GM19193 (cell line): ENCODE measurements around the gene PPP3R1.

Source experiments
- POLR2A ChIP-seq: IDR thresholded peaks from 4 replicates; pipeline ENCODE4 v1.6.1; 2011; ENCODE audit not compliant: insufficient read depth, insufficient read length; ENCODE audit errors: extremely low read depth

The PPP3R1 gene

DNA sequence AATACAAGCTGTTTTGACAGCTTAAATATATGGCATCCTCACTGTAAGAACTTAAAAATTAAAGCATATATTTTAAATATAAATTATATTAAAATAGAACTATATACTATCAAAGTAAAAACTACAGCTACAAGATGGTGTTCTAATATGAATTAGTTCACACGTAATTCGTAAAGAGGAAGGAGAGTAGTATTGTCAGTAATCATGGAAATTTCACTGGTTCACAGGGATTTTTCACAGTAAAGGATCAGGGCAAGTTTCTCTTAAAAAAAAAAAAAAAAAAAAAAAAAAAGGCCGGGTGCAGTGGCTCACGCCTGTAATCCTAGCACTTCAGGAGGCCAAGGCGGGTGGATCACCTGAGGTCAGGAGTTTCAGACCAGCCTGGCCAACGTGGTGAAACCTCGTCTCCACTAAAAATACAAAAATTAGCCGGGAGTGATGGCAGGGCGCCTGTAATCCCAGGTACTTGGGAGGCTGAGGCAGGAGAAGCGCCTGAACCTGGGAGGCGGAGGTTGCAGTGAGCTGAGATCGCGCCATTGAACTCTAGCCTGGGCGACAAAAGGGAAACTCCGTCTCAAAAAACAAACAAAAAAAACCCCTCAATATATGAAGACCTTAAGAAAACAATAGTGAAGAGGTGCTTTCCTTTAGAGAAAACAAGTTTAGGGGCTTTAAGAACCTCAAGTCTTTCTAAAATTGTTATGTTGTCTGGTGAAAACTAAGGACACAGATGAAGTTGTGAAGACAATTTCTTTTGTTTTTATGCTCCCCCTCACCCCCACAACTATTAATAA lies 62.1 kb downstream of the PPP3R1 start:
- TF ChIP-seq POLR2A, result no peak

DNA sequence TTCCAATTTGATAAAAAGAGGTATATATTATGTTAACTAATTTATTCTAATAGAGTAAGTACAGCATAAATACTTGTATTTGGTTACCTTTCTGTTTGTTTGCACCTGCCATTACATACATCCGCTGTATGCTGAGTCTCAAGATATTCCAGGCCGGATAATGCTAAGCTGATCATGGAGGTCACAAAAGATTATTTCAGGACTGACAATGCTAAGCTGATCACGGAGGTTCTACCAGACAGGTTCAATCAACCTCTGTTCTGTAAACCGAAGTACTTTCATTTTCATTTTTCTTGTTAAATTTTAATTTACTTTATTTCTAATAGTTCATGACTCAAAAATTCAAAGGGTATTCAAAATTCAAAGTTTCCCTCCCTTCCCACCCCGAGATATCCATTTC lies 63.5 kb downstream of the PPP3R1 start:
- TF ChIP-seq POLR2A, result no peak

DNA sequence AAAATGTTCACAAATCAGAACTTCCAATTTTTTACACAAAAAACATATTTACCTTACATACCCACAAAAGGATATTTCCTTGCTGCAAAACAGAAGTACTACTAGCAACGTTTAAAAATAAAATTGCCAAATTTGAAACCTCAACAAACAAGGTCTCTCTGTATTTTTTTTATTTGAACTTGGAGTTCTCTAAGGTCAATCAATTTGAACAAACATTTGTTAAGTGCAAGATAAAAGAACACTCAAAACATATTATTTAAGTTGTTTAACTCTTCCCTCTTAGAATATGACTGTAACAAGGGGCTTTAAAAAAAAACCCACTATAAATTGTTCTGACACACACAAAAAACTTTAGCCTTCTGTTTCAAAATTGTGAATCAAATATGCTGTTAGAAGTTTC lies 65.0 kb downstream of the PPP3R1 start:
- TF ChIP-seq POLR2A, result no peak

DNA sequence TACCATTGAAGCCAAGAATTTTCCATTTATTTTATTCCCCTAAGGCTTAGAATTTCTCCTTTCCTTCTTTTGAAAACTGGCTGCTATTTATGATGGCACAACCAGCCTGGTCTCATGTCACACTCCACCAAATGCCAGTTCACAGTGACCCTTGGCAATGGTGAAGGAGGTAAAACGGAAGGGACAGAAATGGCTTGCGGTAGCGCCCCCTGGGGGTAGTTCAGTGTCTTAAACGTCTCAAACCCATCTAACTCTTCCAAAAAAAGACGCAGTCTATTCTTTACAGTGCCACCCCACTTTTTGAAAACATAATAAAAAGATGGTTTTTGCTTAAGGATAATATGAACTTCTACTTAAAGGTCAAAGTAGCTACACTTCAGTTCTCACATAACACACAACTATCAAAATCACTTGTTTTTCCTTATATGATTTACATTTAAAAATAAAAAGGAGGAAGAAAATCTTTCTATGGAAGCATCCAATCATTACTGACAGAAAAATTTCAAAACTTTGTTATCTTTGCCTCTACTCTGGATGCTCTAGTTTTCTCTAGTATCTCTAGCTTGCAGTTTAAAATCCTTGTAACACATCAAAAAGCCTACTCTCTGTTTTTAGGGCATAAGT lies 66.7 kb downstream of the PPP3R1 start:
- no peak for TF ChIP-seq POLR2A

DNA sequence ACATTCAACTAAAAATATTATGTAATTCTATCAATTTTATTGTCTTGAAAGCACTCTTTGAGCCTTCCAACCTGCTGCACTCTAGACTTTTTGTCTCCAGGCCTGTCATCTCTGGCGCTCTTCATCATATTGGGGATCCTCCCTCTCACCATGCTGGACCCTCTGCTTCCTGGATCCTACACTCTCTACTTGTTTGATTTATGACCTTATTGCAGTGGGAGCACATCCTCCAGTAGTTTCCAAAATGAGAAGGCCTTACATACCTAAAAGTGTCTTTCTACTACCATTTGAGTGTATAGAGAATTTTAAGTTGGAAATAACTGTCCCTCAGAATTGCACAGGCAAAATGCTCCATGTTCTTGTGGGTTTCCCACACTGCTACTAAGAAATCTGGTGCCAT lies 69.4 kb downstream of the PPP3R1 start:
- no peak for TF ChIP-seq POLR2A

DNA sequence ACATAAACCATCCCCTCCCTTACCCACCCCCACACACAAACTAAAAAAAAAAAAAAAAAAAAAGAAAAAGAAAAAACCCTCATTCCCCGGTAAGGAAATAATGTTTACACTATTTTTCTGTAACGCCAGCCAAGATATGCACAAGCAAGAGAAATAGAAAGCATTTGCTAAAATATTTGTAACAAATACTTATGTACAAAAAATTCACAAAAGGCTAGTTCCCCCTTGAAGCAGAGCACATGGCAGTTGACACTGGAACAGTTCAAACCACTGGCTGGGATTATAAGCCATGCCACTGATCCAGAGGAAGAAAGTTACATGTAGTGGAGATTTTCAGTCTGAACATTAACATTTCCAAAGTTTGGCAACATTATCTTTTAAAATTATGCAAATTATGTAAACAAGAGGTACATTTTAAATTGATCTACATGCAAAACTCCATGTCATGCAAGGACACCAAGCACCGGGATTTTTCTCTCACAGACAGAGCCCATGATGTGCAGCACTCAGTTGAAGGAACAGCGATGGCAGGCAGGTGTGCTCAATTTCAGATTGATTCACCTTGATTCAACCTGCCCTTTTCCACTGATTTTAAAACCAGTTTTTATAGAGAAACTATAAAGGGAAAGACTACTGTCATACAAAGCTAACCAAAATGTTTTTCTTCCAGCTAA lies 73.2 kb downstream of the PPP3R1 start:
- TF ChIP-seq POLR2A, result no peak

DNA sequence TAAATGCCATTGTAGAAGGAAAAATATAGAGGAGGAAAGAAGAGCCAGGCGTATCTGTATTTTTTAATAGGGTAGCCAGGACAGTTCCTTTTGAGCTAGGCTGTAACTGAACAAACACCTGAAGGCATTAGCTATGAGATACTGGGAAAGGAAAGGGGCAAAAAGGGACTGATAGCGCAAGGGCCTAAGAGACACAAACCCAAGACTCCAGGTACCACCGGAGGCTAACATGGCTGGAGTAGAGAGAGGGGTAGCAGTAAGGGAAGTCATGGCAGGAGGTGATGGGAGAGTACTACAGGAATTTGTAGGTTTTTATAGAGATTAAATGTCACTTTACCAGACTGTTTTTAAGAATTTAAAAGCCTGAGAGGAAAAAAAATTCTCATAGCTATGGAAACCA lies 73.9 kb downstream of the PPP3R1 start:
- no peak for TF ChIP-seq POLR2A

DNA sequence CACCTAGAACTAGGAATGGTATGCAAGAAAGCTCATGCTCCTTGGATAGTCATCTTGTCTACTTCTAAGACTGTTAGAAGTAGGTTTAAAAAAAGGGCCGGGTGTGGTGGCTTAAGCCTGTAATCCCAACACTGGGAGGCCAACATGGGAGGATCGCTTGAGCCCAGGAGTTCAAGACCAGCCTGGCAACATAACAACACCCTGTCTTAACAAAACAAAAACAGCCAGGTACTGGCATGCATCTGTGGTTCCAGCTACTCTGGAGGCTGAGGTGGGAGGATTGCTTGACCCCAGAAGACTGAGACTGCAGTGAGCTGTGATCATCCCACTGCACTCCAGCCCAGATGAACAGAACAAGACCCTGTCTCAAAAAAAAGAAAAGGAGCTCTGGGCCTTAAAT lies 74.8 kb downstream of the PPP3R1 start:
- TF ChIP-seq POLR2A, result no peak

DNA sequence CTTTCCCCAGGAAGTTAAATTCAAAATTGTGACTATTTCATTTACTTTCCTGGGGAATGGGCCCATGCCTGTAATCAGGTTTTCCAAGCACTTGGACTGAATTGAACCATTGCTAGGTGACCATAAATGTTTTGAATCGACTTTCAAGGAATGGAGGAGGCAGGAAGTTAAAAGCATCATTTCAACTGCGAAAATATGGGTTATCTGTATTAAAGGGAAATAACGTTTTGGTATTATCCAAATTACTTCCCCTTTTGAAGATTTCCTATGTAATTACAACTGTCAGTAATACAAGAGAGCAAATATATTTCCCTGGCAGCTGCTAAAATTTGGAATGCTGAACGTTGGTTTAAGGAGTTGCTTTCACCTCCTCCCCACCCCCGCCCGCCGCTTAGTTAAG lies 75.7 kb downstream of the PPP3R1 start:
- TF ChIP-seq POLR2A, result no peak

DNA sequence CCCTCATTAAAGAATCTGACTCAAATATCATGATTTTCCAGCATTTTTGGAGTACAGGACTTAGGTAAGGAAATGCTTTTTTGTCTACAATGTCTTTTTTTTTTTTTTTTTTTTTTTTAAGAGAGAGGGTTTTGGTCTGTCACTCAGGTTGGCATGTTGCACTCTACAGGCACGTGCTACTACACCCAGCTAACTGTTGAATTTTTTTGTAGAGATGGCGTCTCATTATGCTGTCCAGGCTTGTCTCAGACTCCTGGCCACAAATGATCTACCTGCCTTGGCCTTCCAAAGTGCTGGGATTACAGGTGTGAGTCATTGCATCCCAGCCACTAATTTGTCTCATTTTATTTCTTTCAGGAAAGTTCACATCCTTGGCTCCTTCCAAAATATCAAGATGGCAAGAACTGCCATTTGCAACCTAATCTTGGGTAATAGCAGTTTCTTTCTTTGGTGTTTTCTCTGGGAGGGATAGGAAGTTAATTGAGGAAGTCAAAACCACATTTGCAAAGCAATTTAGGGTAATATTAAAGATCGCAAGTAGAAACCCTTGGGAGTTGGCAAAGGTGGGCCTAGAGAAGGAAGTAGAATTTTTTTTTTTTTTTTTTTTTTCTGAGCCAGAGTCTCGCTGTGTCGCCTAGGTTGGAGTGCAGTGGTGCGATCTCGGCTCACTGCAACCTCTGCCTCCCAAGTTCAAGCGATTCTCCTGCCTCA lies 79.2 kb downstream of the PPP3R1 start:
- no peak for TF ChIP-seq POLR2A

DNA sequence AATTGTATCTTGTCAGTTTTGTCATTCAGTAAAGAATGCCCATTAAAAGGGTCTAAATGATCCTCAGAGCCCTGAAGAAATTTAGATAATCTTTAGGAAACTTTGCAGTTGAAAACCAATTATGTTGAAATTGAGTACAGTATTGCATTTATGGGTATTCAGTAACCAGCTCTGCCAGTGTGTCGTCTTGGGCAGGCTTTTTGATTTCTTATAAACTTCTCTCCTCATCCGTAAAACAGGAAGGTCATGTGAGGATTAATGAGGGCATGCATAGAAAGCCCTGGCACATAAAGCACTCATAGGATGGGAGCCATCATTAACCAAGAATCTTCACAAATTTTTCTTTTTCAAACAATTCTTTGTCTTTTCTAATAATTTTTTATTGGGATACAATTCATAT lies 79.8 kb downstream of the PPP3R1 start:
- TF ChIP-seq POLR2A, result no peak

DNA sequence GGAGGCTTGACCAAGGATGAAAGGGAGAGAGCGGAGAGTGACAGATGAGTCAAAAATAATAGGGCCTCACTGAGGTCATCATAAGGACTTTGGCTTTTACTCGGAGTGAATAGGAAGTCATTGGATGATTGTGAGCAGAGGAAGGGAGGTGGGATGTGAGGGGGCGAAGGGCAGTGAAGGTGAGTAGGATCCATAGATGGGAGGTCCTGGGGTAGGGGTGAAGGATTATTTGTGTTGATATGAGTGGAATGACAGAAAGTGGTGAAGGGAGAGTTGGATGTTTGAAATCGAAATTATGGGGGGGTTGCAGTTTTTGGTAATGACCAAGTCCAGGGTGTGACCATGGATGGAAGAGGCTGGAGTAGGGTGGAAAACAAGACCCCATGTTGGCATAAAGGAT lies 80.6 kb downstream of the PPP3R1 start:
- TF ChIP-seq POLR2A, result no peak

DNA sequence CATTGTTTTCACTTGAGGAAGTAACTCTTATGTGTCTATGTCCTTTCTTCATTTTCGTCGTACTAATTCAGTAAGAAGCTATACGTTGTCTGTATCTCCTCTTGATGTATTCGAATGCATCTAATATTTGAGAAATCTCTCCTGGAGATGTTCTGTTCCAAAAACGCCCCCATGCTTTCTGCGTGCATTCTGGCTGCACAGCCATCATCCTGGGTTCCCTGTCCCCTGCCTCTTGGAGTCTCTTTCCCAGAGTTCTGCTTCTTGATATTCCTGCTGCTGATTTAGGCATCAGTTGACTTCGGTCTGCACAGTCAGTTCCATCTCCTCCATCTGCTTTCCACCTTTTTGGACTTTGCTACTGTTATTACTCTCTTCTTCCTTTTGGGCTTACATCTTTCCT lies 81.2 kb downstream of the PPP3R1 start:
- TF ChIP-seq POLR2A, result no peak

DNA sequence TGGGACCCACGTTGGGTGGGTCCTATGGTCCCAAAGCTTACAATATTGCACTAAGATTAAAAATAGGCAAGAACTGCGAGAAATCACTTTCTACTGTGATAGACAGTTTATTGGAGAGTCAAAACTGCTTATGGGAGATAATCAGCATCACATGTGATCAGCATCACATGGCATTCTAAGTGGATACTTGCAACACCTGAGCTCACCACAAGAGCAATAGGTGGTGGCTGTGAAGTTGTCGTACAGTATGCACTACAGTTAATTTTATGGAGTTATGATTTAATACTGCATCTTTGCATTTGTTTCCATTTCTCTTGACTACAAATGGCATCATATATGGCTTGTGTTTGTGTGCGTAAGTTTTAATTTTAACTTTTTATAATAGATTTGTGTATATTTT lies 83.0 kb downstream of the PPP3R1 start:
- TF ChIP-seq POLR2A, result no peak

DNA sequence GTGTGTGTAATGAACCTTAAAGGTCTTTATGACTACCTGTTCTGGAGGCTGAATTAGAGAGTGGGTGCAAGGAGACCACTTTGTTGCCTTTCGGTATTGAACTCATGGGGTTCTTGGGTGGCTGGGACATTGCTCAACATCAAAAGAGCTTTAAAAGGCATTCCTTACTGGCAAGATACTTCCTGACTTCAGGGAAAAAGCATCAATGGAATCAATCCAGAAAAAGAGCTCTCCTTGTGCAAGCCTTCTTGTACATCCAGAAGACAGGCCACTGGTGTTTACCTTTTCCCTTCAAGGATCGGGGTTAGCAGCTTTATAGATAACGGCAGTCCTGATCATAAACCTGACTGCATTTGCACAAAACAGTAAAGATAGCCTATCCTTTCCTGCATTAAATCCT lies 85.1 kb downstream of the PPP3R1 start:
- TF ChIP-seq POLR2A, result no peak
